ENCODE data around the gene MCUB.

- TF ChIP-seq CTCF (IDR thresholded peaks at IDR 0.05): no peak
- no peak for TF ChIP-seq EP300 (IDR thresholded peaks at IDR 0.05)
- TF ChIP-seq POLR2A (IDR thresholded peaks at IDR 0.05): no peak
- no peak for TF ChIP-seq POLR2AphosphoS5 (IDR thresholded peaks at IDR 0.05)
Measured at GRCh38 chr4:109547394-109547793, 12.7 kb upstream of the MCUB start.
